RWPE2 (cell line): ENCODE data around the gene ALS2CL.

ENCODE experiments used
- ATAC-seq: fragments of 200-7000 bp; cut with Tn5 transposase; 3 replicates; pipeline ENCODE4 v1.9.1; 2021; ENCODE audit warnings: low read depth
- DNase-seq: peaks from one replicate; pipeline ENCODE4 v3.0.0-alpha.2; 2020; ENCODE audit warnings: low spot score
- H3K27ac ChIP-seq: fragments of 450-650 bp; 2 replicates; pipeline ENCODE4 v1.5.1; 2017; ENCODE audit warnings: mild to moderate bottlenecking; ENCODE audit not compliant: poor library complexity, severe bottlenecking
- H3K27me3 ChIP-seq: fragments of 250-450 bp; sonication (Bioruptor Pico); 2 replicates; pipeline ENCODE4 v1.5.1; 2021; ENCODE audit warnings: mild to moderate bottlenecking, moderate library complexity; ENCODE audit not compliant: insufficient read depth, poor library complexity, severe bottlenecking
- H3K36me3 ChIP-seq: fragments of 250-450 bp; sonication (Bioruptor Pico); 2 replicates; pipeline ENCODE4 v1.5.1; 2020; ENCODE audit warnings: low read depth, mild to moderate bottlenecking, moderate library complexity
- H3K4me1 ChIP-seq: fragments of 250-450 bp; sonication (Bioruptor Pico); 2 replicates; pipeline ENCODE4 v1.5.1; 2021; ENCODE audit warnings: mild to moderate bottlenecking, moderate library complexity; ENCODE audit not compliant: insufficient read depth, poor library complexity, severe bottlenecking
- H3K4me3 ChIP-seq: fragments of 250-450 bp; sonication (Bioruptor Pico); 2 replicates; pipeline ENCODE4 v1.5.1; 2021; ENCODE audit warnings: mild to moderate bottlenecking, moderate library complexity; ENCODE audit not compliant: severe bottlenecking
- H3K9me3 ChIP-seq: fragments of 250-450 bp; sonication (Bioruptor Pico); 2 replicates; pipeline ENCODE4 v1.5.1; 2021; ENCODE audit warnings: mild to moderate bottlenecking, moderate library complexity; ENCODE audit not compliant: severe bottlenecking
- CTCF ChIP-seq: fragments of 450-650 bp; IDR thresholded peaks from one replicate; pipeline ENCODE4 v1.5.1; 2017; ENCODE audit warnings: mild to moderate bottlenecking, moderate library complexity; ENCODE audit not compliant: poor library complexity, severe bottlenecking

ALS2CL gene

GRCh38 chr3:46669191-46669999 is 24.1 kb downstream of the ALS2CL start:
- no peak overlapping the region for H3K4me3 ChIP-seq
- no peaks in the 10 kb centered on the region for H3K27me3 ChIP-seq
- peak; percentile 40 for DNase-seq
- peaks cover 31% of the 10 kb centered on the region for H3K36me3 ChIP-seq
- H3K27ac ChIP-seq: peak overlapping the region; percentile 1
- peak; percentile 20 for ATAC-seq
- H3K4me1 ChIP-seq: no peaks in the 10 kb centered on the region
- H3K9me3 ChIP-seq: no peaks in the 10 kb centered on the region
- TF ChIP-seq CTCF: no peak

- no peaks in the 10 kb centered on the region for H3K4me1 ChIP-seq
- H3K27ac ChIP-seq: peak overlapping the region; percentile 1
- ATAC-seq (peak; percentile 10; the same call in 2 of the 3 replicates), DNase-seq (peak; percentile 38)
- no peak overlapping the region for H3K4me3 ChIP-seq
- H3K36me3 ChIP-seq: peaks cover 23% of the 10 kb centered on the region
- no peaks in the 10 kb centered on the region for H3K9me3 ChIP-seq
- no peaks in the 10 kb centered on the region for H3K27me3 ChIP-seq
- TF ChIP-seq CTCF: no peak
Observed at GRCh38 chr3:46668591-46668990, 24.9 kb downstream of the ALS2CL start.

GRCh38 chr3:46668116-46668515 is 25.4 kb downstream of the ALS2CL start:
- Histone ChIP-seq H3K4me1 (no peaks in the 10 kb centered on the region), H3K4me3 (no peak overlapping the region), H3K27me3 (no peaks in the 10 kb centered on the region), H3K9me3 (no peaks in the 10 kb centered on the region), H3K27ac (peak overlapping the region; percentile 1), H3K36me3 (peaks cover 19% of the 10 kb centered on the region)
- TF ChIP-seq CTCF: no peak
- ATAC-seq (peak; percentile 10; the same call in 1 of the 3 replicates), DNase-seq (peak; percentile 38)

GRCh38 chr3:46667657-46668056 is 25.8 kb downstream of the ALS2CL start:
- ATAC-seq (no peak), DNase-seq (peak; percentile 33)
- H3K36me3 ChIP-seq: peaks cover 14% of the 10 kb centered on the region
- H3K27me3 ChIP-seq: no peaks in the 10 kb centered on the region
- no peak overlapping the region for H3K27ac ChIP-seq
- H3K9me3 ChIP-seq: no peaks in the 10 kb centered on the region
- TF ChIP-seq CTCF: no peak
- H3K4me3 ChIP-seq: no peak overlapping the region
- no peaks in the 10 kb centered on the region for H3K4me1 ChIP-seq

- Histone ChIP-seq H3K9me3 (no peaks in the 10 kb centered on the region), H3K4me3 (no peak overlapping the region), H3K36me3 (peaks cover 9% of the 10 kb centered on the region), H3K27ac (no peak overlapping the region), H3K27me3 (no peaks in the 10 kb centered on the region), H3K4me1 (no peaks in the 10 kb centered on the region)
- no peak for TF ChIP-seq CTCF
- DNase-seq: peak; percentile 56
- peak; percentile 6 for ATAC-seq
Observed at GRCh38 chr3:46667061-46667621, 26.3 kb downstream of the ALS2CL start.
